Medulla oblongata (tissue), 1 donor: Measurements from ENCODE around the gene BAIAP3.

Experiments used
- DNase-seq: peaks from one replicate; pipeline ENCODE4 v3.0.0-alpha.2; 2015; ENCODE audit errors: extremely low spot score

Gene BAIAP3

DNA sequence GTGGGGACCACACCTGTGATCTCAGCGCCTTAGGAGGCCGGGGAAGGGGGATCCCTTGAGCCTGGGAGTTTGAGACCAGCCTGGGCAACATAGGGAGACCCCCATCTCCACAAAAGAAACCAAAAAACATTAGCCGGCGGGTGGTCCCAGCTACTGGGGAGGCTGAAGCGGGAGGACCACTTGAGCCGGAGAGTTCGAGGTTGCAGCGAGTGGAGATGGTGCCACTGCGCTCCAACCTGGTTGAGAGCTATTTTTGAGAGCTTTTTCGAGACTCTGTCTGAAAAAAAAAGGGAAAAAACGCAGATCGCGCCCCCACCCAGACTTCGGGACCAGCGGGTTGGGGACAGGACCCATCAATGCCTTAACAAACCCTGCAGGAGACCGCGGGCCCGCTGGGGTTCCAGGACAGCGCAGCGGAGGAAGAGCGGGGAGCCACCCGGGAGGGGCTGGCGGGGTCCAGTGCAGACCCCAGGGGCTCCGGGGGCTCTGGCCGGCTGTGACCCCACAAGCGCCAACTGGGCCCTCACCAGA lies 762 bp upstream of the BAIAP3 start:
- DNase-seq, result no peak

DNA sequence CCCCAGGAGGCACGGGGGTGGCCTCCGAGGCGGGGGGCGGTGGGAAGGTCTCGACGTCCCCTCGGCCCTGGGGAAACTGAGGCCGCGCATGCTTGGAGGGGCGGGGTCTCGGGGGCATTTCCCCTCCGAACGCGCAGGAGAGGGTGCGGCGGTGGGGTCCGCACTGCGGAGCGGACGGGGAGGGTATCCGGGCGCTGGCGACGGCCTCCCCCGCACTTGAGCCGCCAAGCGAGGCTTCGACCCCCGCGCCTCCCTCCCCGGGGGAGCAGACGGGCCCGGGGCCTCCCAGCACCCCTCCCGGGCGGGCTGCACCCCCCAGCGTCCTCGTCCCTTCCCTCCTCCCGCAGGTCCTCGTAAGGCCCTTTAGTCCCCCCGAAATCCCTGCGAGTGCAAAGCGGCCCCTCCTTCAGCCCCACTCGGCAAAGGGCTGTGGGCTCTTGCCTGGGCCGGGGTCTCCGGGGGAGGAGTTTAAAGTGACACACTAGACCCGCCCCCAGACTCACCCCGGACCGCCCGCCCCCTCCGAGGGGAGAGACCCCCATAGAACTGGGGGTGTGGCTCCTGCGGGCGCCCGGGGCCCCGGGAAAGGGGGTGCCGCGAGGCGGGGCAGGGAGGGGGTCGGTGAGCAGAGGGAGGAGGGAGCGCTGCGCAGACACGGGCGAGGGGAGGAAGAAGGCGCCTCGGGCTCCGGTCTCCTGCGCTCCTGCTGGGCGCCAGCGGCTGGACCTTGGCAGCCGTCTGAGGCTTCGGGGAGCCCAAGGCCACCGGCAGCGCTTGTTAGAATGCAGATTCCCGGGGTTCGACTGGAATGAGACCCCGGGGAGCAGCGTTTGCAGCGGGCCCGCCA lies 632 bp downstream of the BAIAP3 start:
- no peak for DNase-seq

DNA sequence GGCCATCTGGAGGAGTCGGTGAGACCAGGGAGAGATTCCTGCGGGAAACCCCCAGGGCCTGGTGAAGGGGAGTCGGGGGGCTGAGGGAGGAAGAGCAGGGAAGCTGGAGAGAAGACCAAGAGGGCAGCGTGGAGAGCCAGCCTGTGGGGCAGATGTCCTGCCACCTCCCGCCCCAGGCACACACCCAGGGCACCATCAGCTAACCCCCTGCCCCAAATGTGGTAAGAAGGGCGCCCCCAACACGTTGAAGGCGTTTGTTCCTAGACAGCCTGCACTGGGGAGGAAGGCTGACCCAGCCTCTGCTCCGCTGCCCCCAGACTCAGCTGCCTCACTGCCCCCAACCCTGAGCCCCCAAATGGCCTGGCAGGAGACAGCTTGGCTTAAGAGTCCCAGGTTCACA lies 1.3 kb downstream of the BAIAP3 start:
- DNase-seq, result no peak

DNA sequence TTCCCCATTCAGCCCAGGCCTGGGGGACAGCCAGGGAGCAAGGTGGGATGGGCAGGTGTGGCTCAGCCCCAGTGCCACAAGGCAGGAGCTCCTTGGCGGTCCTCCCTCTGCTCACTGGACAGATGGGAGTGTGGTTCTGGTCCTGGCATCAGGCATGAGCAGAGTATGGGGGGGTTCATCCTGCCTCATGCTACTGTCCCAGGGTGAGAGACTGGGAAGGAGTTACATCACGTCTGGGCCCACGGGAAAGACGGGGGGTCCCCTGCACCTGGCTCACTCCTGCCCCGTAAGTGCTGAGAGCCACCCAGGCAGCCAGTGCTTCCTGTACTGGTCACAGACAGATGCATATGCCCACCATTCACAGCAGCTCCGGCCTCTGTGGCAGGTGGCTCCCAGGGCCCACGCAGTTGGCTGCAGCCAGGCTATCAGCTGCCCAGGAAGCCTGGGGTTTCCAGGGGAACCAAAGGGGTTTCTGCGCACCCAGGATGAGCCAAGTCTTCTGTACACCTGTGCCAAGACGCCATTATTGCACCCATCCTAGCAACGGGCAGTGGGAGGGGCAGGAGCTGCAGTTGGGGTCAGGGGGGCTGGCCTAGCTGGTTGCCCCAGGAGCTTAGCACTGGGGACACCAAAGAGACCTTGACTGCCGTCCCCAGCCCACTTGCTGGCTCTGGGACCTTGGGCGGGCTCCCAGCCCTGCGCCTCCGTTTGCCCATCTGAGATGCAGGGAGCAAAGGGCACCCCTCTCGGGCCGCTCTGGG lies 1.9 kb downstream of the BAIAP3 start:
- DNase-seq, result peak; percentile 30

DNA sequence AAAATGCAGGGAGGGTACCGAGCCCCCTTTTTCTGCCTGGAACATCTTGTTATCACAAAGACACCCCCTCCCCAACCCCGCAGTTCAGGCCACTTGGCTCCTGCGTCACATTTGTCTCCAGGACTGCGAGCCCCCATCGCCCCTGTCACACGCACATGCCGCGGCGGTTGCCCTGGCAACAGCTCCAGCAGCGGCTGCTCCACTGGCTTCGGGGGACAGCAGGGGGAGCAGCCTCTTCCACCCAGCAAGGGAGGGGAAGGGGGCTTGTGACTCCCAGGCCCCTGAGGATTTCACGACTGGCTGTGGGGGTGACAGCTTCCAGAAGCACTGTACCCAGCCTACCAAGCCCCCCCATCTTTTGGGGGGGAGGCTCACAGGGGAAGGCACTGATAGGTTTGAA lies 2.6 kb downstream of the BAIAP3 start:
- no peak for DNase-seq

DNA sequence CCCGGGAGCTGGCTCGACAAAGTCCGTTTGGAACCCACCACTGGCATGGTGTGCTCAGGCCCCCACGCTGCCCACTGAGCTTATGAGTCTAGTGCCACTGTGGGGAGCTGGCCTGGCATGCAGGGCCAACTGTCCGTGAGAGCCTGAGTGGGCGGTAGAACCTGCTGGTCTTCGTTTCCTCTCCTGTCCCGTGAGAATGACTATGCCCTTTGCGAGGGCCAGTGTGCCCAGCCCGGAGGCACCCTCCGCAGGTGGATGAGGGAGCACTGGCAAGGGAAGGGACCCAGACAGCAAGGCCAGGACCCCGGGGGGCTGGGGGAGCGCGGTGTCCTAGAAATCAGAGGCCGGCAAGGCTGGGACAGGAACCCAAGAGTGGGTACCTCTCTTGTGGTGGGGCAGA lies 3.2 kb downstream of the BAIAP3 start:
- DNase-seq, result no peak

DNA sequence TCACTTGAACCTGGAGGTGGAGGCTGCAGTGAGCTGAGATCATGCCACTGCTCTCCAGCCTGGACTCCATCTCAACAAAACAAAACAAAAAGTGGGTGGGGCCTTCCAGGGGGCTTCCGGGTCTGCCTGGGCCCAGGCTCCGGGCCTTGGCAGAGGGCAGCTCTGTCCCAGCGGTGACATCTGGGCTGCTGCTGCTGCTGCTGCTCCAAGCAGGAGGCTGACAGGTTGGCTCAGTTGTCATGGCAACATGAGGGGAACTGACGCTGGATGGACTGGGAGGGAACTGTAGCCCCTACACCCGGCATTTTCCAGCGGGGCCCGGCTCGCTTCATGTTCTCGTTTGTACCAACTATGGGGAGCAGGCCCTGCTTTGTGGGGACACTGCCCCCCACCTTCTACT lies 4.0 kb downstream of the BAIAP3 start:
- DNase-seq, result no peak

DNA sequence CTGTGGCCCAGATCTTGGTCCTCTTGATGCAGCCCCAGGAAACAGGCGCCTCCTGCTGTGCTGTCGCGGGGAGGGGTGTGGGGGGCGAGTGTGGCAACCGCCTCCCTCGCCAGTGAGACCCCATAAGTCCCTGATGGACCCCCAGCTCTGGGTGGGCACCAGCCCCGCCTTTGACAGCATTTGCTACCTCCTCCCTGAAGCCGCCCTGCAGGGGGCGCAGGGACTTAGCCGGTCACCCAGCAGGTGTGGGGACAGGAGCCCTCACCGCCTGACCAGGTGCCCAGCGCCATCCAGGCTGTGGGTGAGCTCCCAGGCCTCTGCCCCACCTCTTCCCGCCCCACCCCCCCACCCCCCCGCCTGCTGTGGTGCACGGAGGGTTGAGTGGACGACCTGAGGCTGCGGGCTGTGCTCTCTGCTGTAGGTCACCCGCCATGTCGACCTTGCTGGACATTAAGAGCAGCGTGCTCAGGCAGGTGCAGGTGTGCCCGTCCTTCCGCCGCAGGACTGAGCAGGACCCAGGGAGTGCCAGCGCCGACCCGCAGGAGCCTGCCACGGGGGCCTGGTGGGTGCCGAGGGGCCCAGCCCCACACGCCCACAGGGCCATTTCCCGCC lies 4.8 kb downstream of the BAIAP3 start:
- DNase-seq, result no peak

DNA sequence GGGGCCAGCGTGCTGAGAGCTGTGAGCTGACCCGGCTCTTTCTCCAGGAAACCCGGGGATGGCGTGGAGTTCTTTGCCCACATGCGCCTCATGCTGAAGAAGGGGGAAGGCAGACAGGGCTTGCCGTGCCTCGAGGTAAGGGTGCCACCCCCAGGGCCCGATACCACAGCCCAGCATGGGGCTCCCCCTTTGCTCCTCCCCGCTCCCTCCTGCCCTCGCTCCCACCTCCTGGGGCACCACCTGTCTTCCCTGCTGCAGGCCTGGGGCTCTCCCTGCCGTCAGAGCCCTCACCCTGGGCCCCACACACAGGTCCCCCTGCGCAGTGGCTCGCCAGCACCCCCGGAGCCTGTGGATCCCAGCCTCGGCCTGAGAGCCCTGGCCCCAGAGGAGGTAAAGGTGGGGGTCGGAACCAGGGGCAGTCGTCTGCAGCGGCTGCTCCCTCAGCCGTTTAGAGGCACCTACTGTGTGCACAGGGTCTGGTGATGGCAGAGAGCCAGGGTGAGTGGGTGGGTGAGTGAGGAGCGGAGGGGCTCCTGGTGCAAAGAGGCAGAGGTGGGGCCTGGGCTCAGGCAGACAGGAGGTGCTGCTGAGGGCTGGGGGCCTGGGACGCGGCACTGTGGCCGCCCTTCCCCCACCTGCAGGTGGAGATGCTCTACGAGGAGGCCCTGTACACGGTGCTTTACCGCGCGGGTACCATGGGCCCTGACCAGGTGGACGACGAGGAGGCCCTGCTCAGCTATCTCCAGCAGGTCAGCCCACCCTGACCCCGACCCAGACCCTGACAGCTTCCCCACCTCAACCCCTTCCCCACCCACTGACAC lies 5.6 kb downstream of the BAIAP3 start:
- no peak for DNase-seq

DNA sequence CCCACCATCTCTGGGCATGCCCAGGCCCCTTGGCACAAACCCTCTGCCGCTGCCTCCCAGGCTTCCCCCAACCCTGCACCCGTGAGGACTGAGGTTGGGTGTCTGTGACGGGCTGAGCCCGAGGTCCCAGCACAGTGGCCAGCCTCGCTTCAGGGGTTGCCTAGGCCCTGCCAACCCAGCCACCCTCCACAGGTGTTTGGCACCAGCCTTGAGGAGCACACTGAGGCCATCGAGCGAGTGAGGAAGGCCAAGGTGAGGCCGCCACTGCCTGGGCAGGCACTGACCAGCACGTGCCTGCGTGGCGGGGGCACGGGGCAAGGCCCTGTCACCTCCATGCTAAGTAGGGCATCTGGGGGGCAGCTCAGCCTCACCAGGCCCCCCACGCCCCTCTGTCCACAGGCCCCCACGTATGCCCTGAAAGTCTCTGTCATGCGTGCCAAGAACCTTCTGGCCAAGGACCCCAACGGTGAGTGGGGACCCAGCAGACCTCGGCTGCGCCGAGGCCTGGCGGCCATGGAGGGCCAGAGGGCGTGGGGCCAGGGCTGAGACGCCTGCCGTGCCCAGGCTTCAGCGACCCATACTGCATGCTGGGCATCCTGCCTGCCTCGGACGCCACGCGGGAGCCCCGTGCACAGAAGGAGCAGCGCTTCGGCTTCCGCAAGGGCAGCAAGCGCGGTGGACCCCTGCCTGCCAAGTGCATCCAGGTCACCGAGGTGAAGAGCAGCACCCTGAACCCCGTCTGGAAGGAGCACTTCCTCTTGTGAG lies 7.5 kb downstream of the BAIAP3 start:
- DNase-seq, result no peak

DNA sequence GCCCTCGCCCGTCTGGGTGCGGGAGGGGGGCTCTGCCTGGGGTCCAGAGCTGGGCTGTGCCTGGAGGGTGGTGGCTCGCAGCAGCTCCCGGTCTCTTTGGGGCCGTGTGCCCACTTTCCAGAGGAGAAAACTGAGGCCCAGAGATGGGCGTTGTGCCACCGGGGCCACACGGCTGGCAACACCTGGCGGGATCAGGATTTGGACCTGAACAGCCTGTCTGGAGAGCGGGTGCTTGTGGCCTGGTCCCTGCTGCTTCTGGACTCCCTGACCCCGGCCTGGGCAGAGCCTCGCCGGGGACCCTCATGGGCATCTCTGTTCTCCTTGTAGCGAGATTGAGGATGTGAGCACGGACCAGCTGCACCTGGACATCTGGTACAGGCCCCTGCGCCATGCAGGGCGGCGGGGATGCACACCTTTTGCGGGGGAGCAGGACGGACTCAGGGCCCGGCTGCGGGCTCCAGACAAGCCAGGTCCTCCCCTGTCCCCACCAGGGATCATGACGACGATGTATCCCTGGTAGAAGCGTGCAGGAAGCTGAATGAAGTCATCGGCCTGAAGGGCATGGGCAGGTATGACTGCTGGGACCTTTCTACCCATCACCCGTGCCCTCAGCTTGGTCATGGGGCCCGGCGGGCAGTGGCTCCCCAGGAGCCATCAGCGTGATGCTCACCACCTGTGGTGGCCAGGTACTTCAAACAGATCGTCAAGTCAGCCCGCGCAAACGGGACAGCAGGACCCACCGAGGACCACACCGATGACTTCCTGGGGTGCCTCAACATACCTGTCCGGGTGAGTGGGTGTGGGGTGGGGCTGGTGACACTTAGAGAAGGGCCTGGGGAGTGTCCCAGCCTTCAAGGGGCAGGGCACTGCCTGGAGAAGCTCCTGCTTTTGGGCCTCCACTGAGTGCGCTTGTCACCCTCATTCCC lies 8.3 kb downstream of the BAIAP3 start:
- DNase-seq, result no peak

DNA sequence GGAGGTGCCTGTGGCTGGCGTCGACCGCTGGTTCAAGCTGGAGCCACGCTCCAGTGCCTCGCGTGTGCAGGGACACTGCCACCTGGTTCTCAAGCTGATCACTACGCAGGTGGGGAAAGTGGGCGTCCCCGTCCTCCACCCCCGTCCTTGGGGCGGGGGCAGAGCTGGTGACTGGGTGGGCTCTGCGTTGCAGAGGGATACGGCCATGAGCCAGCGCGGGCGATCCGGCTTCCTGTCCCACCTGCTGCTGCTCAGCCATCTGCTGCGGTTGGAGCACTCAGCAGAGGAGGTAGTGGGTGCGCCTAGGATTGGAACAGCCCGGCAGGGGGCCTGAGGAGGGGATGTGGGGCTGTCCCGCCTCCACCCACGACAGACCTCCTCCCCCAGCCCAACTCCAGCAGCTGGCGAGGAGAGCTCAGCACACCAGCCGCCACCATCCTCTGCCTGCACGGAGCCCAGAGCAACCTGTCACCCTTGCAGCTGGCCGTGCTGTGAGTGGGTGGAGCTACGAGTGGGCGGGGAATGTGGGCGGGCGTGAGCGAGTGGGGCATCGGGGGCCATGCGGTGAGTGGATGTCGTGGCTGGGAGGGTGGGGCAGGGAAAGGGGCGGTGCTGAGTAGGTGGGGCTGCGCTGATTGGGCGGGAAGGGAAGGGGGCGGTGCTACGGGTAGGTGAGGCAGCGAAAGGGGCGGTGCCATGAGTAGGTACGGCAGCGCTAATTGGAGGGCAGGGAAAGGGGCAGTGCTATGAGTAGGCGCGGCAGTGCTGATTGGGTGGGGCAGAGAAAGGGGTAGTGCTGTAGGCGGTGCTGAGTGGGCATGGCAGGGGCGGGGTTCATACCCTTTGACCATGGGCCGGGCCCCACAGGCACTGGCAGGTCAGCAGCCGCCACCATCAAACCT lies 9.3 kb downstream of the BAIAP3 start:
- peak; percentile 88 for DNase-seq

DNA sequence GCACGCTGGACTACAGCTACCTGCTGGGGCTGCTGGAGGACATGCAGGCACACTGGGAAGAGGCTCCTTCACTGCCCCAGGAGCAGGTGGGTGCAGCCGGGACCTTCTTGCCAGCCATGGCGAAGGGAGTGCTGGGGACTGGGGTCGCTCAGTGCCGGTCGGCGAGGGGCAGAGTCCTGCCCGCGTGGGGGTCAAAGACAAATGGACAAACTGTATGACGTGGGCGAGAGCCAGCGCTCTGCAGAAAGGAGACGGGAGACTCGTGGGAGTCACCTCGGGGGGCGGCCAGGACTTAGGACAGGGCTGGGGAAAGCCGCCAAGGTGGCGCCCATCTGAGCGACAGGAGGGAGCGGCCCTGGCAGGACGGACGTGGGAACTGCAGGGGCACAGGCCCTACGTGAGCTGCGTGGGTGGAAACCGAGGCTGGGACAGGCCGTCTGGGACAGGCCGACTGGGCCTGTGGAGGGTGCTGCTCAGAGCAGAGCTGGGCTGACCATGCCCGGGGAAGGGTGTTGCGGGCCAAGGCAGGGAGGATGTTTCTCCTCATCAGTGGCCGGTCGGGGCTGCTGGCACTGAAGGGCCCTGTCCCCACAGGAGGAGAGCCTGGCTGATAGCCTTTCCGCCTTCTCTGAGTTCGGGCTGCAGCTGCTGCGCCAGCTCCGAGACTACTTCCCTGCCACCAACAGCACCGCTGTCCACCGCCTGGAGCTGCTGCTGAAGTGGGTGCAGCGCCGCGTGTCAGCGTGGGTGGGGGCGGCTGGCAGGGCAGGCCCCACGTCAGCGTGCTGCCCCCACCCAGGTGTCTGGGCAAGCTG lies 10.2 kb downstream of the BAIAP3 start:
- DNase-seq, result no peak

DNA sequence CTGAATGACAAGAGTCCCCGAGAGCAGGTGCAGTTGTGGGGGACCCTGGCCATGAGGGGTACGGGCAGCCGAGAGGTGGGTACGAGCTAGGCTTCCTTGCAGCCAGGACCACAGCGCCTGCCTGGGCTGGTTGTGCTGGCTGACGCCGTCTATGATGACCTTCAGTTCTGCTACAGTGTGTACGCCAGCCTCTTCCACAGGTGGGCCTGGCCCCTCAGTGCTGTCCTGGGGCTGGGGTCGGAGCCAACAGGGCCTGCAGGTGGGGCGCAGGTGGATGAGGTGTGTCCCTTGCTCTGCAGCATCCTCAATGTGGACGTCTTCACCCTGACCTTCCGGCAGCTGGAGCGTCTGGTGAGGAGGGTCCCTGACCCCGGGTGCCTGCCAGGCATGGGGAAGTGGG lies 11.1 kb downstream of the BAIAP3 start:
- no peak for DNase-seq

DNA sequence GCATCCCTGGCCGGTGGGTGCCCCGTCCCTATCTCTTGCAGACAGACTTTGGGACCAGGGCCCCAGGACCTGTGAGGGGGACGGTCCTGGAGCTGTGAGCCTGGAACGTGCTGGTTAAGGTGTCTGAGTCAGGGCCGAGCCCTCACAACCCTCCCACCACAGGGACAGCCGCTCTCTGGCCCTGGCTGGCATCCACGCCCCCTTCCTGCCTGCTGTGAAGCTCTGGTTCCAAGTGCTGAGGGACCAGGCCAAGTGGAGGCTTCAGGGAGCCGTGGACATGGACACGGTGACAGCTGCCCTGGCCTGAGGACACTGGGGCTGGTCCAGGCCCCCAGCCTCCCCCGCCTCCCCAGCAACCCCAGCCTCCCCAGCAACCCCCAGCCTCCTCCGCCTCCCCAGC lies 11.6 kb downstream of the BAIAP3 start:
- DNase-seq, result no peak

DNA sequence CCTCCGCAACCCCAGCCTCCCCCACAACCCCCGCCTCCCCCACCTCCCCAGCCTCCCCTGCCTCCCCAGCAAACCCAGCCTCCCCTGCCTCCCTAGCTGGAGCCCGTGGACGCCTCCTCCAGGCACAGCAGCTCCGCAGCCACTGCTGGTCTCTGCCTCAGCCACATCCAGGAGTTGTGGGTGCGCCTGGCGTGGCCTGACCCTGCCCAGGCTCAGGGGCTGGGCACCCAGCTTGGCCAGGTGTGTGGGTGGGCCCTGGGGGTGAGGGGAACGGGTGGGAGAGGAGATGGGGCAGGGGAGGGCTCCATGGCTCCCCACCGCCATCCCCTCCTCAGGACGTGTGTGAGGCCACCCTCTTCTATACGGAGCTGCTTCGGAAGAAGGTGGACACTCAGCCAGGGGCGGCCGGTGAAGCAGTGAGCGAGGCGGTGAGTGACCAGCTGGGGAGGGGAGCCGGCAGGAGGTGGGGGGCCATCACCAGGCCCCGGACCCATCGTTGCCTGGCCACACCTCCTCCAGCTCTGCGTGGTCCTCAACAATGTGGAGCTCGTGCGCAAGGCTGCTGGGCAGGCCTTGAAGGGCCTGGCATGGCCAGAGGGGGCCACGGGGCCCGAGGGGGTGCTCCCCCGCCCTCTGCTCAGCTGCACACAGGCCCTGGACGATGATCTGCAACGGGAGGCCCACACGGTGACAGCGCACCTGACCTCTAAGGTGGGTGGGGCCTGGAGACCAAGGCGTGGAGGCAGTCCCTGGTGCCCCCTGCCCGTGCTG lies 12.4 kb downstream of the BAIAP3 start:
- no peak for DNase-seq
